ENCODE data around the gene XRRA1. TPM values are rescaled to one million over a fixed set of nuclear protein-coding genes. Genes with fewer than 3 reads are reported as not detected.
"Not testable (repeated sequence)": the region's sequence is repeated elsewhere in the genome, so short reads cannot be mapped to it uniquely, and the experiment has no call there.

The XRRA1 gene
- total and polyA plus RNA-seq, 8 donors, result 2.1 to 57.7 (median 6.5) TPM

- TF ChIP-seq CTCF (IDR thresholded peaks at IDR 0.05) (no peak), POLR2AphosphoS5 (IDR thresholded peaks at IDR 0.05) (no peak), POLR2A (IDR thresholded peaks at IDR 0.05) (no peak), EP300 (IDR thresholded peaks at IDR 0.05) (no peak)
- H3K36me3 ChIP-seq, result peaks cover 31 to 80% (median 74%) of the 10 kb centered on the region in 4 donors
- H3K27ac ChIP-seq, result no peak overlapping the region
- intact Hi-C loops (cut with DNase I; ENCODE audit: low total_unique reads), result no loop called here
- H3K4me3 ChIP-seq, result no peak overlapping the region
- H3K9me3 ChIP-seq, result no peaks in the 10 kb centered on the region
- H3K27me3 ChIP-seq, result no peaks in the 10 kb centered on the region
- 65 to 90% (median 82%) methylated on average over 1 of the region's 1 CpG for WGBS, 5 donors
- no peak for DNase-seq
- no peaks in the 10 kb centered on the region for H3K4me1 ChIP-seq
Observed at GRCh38 chr11:74839446-74839845, 109.4 kb downstream of the XRRA1 start.

- H3K4me3 ChIP-seq, result no peak overlapping the region
- H3K27me3 ChIP-seq, result no peaks in the 10 kb centered on the region
- H3K27ac ChIP-seq, result no peak overlapping the region
- no peaks in the 10 kb centered on the region for H3K4me1 ChIP-seq
- H3K9me3 ChIP-seq, result no peaks in the 10 kb centered on the region
- peaks cover 23 to 80% (median 66%) of the 10 kb centered on the region in 4 donors for H3K36me3 ChIP-seq
- DNase-seq, result no peak
- 93 to 100% (median 100%) methylated on average over 1 of the region's 1 CpG for WGBS, 5 donors
- TF ChIP-seq POLR2A (IDR thresholded peaks at IDR 0.05) (no peak), CTCF (IDR thresholded peaks at IDR 0.05) (no peak), POLR2AphosphoS5 (IDR thresholded peaks at IDR 0.05) (no peak), EP300 (IDR thresholded peaks at IDR 0.05) (no peak)
- intact Hi-C loops (cut with DNase I; ENCODE audit: low total_unique reads), result no loop called here
Observed at GRCh38 chr11:74838188-74838587, 110.7 kb downstream of the XRRA1 start.

- Histone ChIP-seq H3K27ac (no peak overlapping the region), H3K36me3 (peaks cover 23 to 71% (median 57%) of the 10 kb centered on the region in 4 donors), H3K27me3 (no peaks in the 10 kb centered on the region), H3K9me3 (no peaks in the 10 kb centered on the region), H3K4me3 (no peak overlapping the region), H3K4me1 (no peaks in the 10 kb centered on the region)
- WGBS, 5 donors, result 67 to 92% (median 91%) methylated on average over 1 of the region's 1 CpG
- TF ChIP-seq POLR2A (IDR thresholded peaks at IDR 0.05) (no peak), POLR2AphosphoS5 (IDR thresholded peaks at IDR 0.05) (no peak), EP300 (IDR thresholded peaks at IDR 0.05) (no peak), CTCF (IDR thresholded peaks at IDR 0.05) (no peak)
- no peak for DNase-seq
- intact Hi-C loops (cut with DNase I; ENCODE audit: low total_unique reads), result no loop called here
Observed at GRCh38 chr11:74837191-74837590, 111.7 kb downstream of the XRRA1 start.

- intact Hi-C loops (cut with DNase I; ENCODE audit: low total_unique reads), result no loop called here
- Histone ChIP-seq H3K4me1 (peaks cover 6 to 15% (median 11%) of the 10 kb centered on the region in 4 donors), H3K9me3 (peaks cover 3 to 21% (median 13%) of the 10 kb centered on the region in 4 donors), H3K4me3 (no peak overlapping the region), H3K27me3 (no peaks in the 10 kb centered on the region), H3K36me3 (peaks cover 0 to 49% (median 31%) of the 10 kb centered on the region in 4 donors), H3K27ac (no peak overlapping the region)
- WGBS, 5 donors, result 74 to 100% (median 98%) methylated on average over 4 of the region's 4 CpGs
- TF ChIP-seq POLR2AphosphoS5 (IDR thresholded peaks at IDR 0.05), result no peak
- no peak for TF ChIP-seq EP300 (IDR thresholded peaks at IDR 0.05)
- no peak for TF ChIP-seq CTCF (IDR thresholded peaks at IDR 0.05)
- no peak for TF ChIP-seq POLR2A (IDR thresholded peaks at IDR 0.05)
- DNase-seq, result no peak
Observed at GRCh38 chr11:74826901-74827300, 122.0 kb downstream of the XRRA1 start.

GRCh38 chr11:74825596-74825995 is 123.3 kb downstream of the XRRA1 start:
- WGBS, 5 donors, result 49 to 99% (median 94%) methylated on average over 2 of the region's 2 CpGs
- intact Hi-C loops (cut with DNase I; ENCODE audit: low total_unique reads); DNase-seq; H3K4me3 ChIP-seq; H3K27ac ChIP-seq; H3K27me3 ChIP-seq: not testable (repeated sequence)
- H3K36me3 ChIP-seq, result peaks cover 0 to 49% (median 32%) of the 10 kb centered on the region in 4 donors
- peaks cover 3 to 21% (median 13%) of the 10 kb centered on the region in 4 donors for H3K9me3 ChIP-seq
- H3K4me1 ChIP-seq, result peaks cover 8 to 22% (median 16%) of the 10 kb centered on the region in 4 donors
